ENCODE measurements around the gene KIF26B. TPM values are rescaled to one million over a fixed set of nuclear protein-coding genes. Genes with fewer than 3 reads are reported as not detected.
"Not testable (repeated sequence)": the region's sequence is repeated elsewhere in the genome, so short reads cannot be mapped to it uniquely, and the experiment has no call there.

KIF26B gene
- total RNA-seq, 1 experiment from 2014 or later, result 0.04 TPM

- H3F3A ChIP-seq (ENCODE audit: low read length, unreplicated experiment), result no peaks in the 10 kb centered on the region
- no peak overlapping the region for H3K4me3 ChIP-seq (ENCODE audit: low read length)
- H3K79me2 ChIP-seq (ENCODE audit: low read length), result no peaks in the 10 kb centered on the region
- no peak for TF ChIP-seq CTCF (conservative IDR thresholded peaks at IDR 0.05; ENCODE audit: low read depth, low read length)
- no peak for TF ChIP-seq EZH2phosphoT487 (IDR thresholded peaks at IDR 0.05; ENCODE audit: borderline replicate concordance, low read length)
- no peak for TF ChIP-seq EZH2 (IDR thresholded peaks at IDR 0.05; ENCODE audit: low read length, unreplicated experiment)
- no peaks in the 10 kb centered on the region for H3K9me3 ChIP-seq (ENCODE audit: low read length)
- H3K36me3 ChIP-seq (ENCODE audit: low read depth, low read length), result no peaks in the 10 kb centered on the region
- H3K27ac ChIP-seq (ENCODE audit: low read length), result no peak overlapping the region
- DNase-seq (no peak), ATAC-seq (no peak)
- no TSS peak for BruUV-seq (replicated peaks)
- H4K20me1 ChIP-seq (ENCODE audit: low read length), result no peaks in the 10 kb centered on the region
- no peak overlapping the region for H3K4me2 ChIP-seq (ENCODE audit: low read length)
- H3K9me2 ChIP-seq (replicated peaks; ENCODE audit: low read length), result no peaks in the 10 kb centered on the region
- ChIA-PET CTCF (no interaction called here), POLR2A (ENCODE audit: unreplicated experiment) (no interaction called here)
- no peak overlapping the region for H2AFZ ChIP-seq (ENCODE audit: low read length)
- intact Hi-C loops (cut with micrococcal nuclease), result no loop called here
- no peaks in the 10 kb centered on the region for H3K27me3 ChIP-seq (ENCODE audit: low read length)
- no peak overlapping the region for H3K9ac ChIP-seq (ENCODE audit: low read length)
- peaks cover 16% of the 10 kb centered on the region for H3K4me1 ChIP-seq (ENCODE audit: insufficient read depth, low read length)
These were observed 553.2 kb downstream of the KIF26B start for GRCh38 chr1:245707941-245708340.

GRCh38 chr1:245710961-245711903, 556.4 kb downstream of the KIF26B start:
- CTCF ChIA-PET, result no interaction called here
- no peak overlapping the region for H3K9ac ChIP-seq (ENCODE audit: low read length)
- no peaks in the 10 kb centered on the region for H3K79me2 ChIP-seq (ENCODE audit: low read length)
- H3K9me2 ChIP-seq (replicated peaks; ENCODE audit: low read length), result no peaks in the 10 kb centered on the region
- no peak overlapping the region for H3K4me3 ChIP-seq (ENCODE audit: low read length)
- TF ChIP-seq EZH2phosphoT487 (IDR thresholded peaks at IDR 0.05; ENCODE audit: borderline replicate concordance, low read length), result no peak
- no peak for TF ChIP-seq CTCF (conservative IDR thresholded peaks at IDR 0.05; ENCODE audit: low read depth, low read length)
- H3K36me3 ChIP-seq (ENCODE audit: low read depth, low read length), result no peaks in the 10 kb centered on the region
- H2AFZ ChIP-seq (ENCODE audit: low read length), result no peak overlapping the region
- no peaks in the 10 kb centered on the region for H4K20me1 ChIP-seq (ENCODE audit: low read length)
- peaks cover 17% of the 10 kb centered on the region for H3K4me1 ChIP-seq (ENCODE audit: insufficient read depth, low read length)
- ATAC-seq (no peak), DNase-seq (no peak)
- no peaks in the 10 kb centered on the region for H3K9me3 ChIP-seq (ENCODE audit: low read length)
- BruUV-seq (replicated peaks), result no TSS peak
- POLR2A ChIA-PET (ENCODE audit: unreplicated experiment), result no interaction called here
- no peak overlapping the region for H3K27ac ChIP-seq (ENCODE audit: low read length)
- intact Hi-C loops (cut with micrococcal nuclease), result no loop called here
- no peak overlapping the region for H3K4me2 ChIP-seq (ENCODE audit: low read length)
- H3F3A ChIP-seq (ENCODE audit: low read length, unreplicated experiment), result peaks cover 4% of the 10 kb centered on the region
- H3K27me3 ChIP-seq (ENCODE audit: low read length), result no peaks in the 10 kb centered on the region

GRCh38 chr1:245714027-245714426, 559.2 kb downstream of the KIF26B start:
- CTCF ChIA-PET; H4K20me1 ChIP-seq (ENCODE audit: low read length); H3K9me3 ChIP-seq (ENCODE audit: low read length); BruUV-seq (replicated peaks); H3K4me2 ChIP-seq (ENCODE audit: low read length); H2AFZ ChIP-seq (ENCODE audit: low read length); DNase-seq; POLR2A ChIA-PET (ENCODE audit: unreplicated experiment); H3K36me3 ChIP-seq (ENCODE audit: low read depth, low read length); H3K9me2 ChIP-seq (replicated peaks; ENCODE audit: low read length); H3K27ac ChIP-seq (ENCODE audit: low read length); H3K79me2 ChIP-seq (ENCODE audit: low read length); H3K27me3 ChIP-seq (ENCODE audit: low read length); H3F3A ChIP-seq (ENCODE audit: low read length, unreplicated experiment); intact Hi-C loops (cut with micrococcal nuclease); H3K4me3 ChIP-seq (ENCODE audit: low read length); ATAC-seq; H3K9ac ChIP-seq (ENCODE audit: low read length): not testable (repeated sequence)
- peaks cover 24% of the 10 kb centered on the region for H3K4me1 ChIP-seq (ENCODE audit: insufficient read depth, low read length)
